H1 (cell line): ENCODE measurements around the gene EMD. TPM values are rescaled to one million over a fixed set of nuclear protein-coding genes. Genes with fewer than 3 reads are reported as not detected.

Source experiments
- CTCF ChIA-PET: fragments of 300-600 bp; sonication (Branson Sonifier 250); formaldehyde crosslinking; loops from one replicate; lab custom pipeline; 2021; ENCODE audit not compliant: partially characterized antibody; lab: Charles Lee
- POLR2A ChIA-PET: fragments of 300-600 bp; sonication (Branson Sonifier 250); formaldehyde crosslinking; loops from one replicate; lab custom pipeline; 2021; ENCODE audit warnings: inconsistent platforms; ENCODE audit not compliant: partially characterized antibody; lab: Charles Lee
- DNase-seq, 2 experiments: peaks; one replicate each; pipeline versions ENCODE4 v3.0.0 to v3.0.0-alpha.2; 2010 to 2022; ENCODE audit warnings: low spot score in 2 of 2, low read depth in 1 of 2, mixed read lengths in 1 of 2
- FAIRE-seq: peaks from 2 replicates; lab custom pipeline; 2011; peaks lifted over from hg19 to GRCh38; lab: Jason Lieb, UNC
- H2AFZ ChIP-seq: 2 replicates; pipeline ENCODE4 v1.8.1; 2012; ENCODE audit warnings: low read length, inconsistent platforms
- H2AK5ac ChIP-seq: 2 replicates; pipeline ENCODE4 v1.6.1; 2013; ENCODE audit warnings: low read depth, low read length
- H2BK120ac ChIP-seq: replicated peaks from 2 replicates; pipeline ENCODE3; 2013; ENCODE audit warnings: low read depth, low read length, inconsistent platforms
- H2BK12ac ChIP-seq: 2 replicates; pipeline ENCODE4 v1.6.1; 2013; ENCODE audit warnings: low read depth, low read length
- H2BK15ac ChIP-seq: 2 replicates; pipeline ENCODE4 v1.6.1; 2013; ENCODE audit warnings: low read length
- H2BK20ac ChIP-seq: 2 replicates; pipeline ENCODE4 v1.6.1; 2013; ENCODE audit warnings: low read length
- H2BK5ac ChIP-seq: 2 replicates; pipeline ENCODE4 v1.6.1; 2013; ENCODE audit warnings: low read depth, low read length
- H3K14ac ChIP-seq: 2 replicates; pipeline ENCODE4 v1.6.1; 2013; ENCODE audit warnings: inconsistent platforms; ENCODE audit not compliant: insufficient read length
- H3K18ac ChIP-seq: 2 replicates; pipeline ENCODE4 v1.6.1; 2013; ENCODE audit warnings: low read length; ENCODE audit errors: extremely low read depth
- H3K23ac ChIP-seq: 2 replicates; pipeline ENCODE4 v1.6.1; 2013; ENCODE audit warnings: inconsistent platforms; ENCODE audit not compliant: insufficient read length
- H3K23me2 ChIP-seq: 2 replicates; pipeline ENCODE4 v1.6.1; 2013; ENCODE audit warnings: low read depth, low read length
- H3K27ac ChIP-seq: 2 replicates; pipeline ENCODE4 v1.6.1; 2011; ENCODE audit warnings: low read depth, low read length, inconsistent platforms
- H3K27me3 ChIP-seq, 4 experiments: replicated peaks in 1 of 4; 1 replicate in 1 of 4; 2 replicates in 3 of 4; pipeline versions ENCODE4 v1.6.1 to v1.8.1; 2011 to 2013; ENCODE audit warnings: low read length in 3 of 4, mild to moderate bottlenecking in 3 of 4, inconsistent platforms in 2 of 4, mixed read lengths in 2 of 4, moderate library complexity in 1 of 4; ENCODE audit not compliant: control insufficient read depth in 3 of 4, insufficient read depth in 3 of 4; ENCODE audit errors: extremely low read depth in 1 of 4
- H3K36me3 ChIP-seq, 4 experiments: 2 replicates each; pipeline versions ENCODE4 v1.6.1 to v1.8.1; 2011 to 2013; ENCODE audit warnings: mild to moderate bottlenecking in 4 of 4, low read length in 3 of 4, moderate library complexity in 2 of 4, control low read depth in 1 of 4, inconsistent platforms in 1 of 4; ENCODE audit not compliant: insufficient read depth in 4 of 4, control insufficient read depth in 2 of 4
- H3K4ac ChIP-seq: replicated peaks from 2 replicates; pipeline ENCODE3; 2013; ENCODE audit warnings: low read length, low read depth, mixed read lengths, inconsistent platforms; ENCODE audit not compliant: insufficient read length
- H3K4me1 ChIP-seq, 4 experiments: replicated peaks in 1 of 4; 1 replicate in 1 of 4; 2 replicates in 3 of 4; pipeline versions ENCODE4 v1.6.1 to v1.8.1; 2011 to 2013; ENCODE audit warnings: low read length in 3 of 4, inconsistent platforms in 2 of 4, mixed read lengths in 1 of 4; ENCODE audit not compliant: insufficient read depth in 4 of 4, control insufficient read depth in 3 of 4
- H3K4me2 ChIP-seq, 2 experiments: 2 replicates each; pipeline versions ENCODE4 v1.6.1 to v1.8.1; 2011 to 2013; ENCODE audit warnings: low read depth in 2 of 2, low read length in 2 of 2, control low read depth in 1 of 2, inconsistent platforms in 1 of 2, mild to moderate bottlenecking in 1 of 2; ENCODE audit not compliant: insufficient read depth in 1 of 2
- H3K4me3 ChIP-seq, 4 experiments: fragments of 200-600, 300-600 bp in 1 of 4; sonication (generic), shearing (Covaris generic), sonication (Bioruptor Twin) in 1 of 4; 2 replicates each; pipeline versions ENCODE4 v1.5.1 to v1.8.1; 2011 to 2016; ENCODE audit warnings: low read length in 4 of 4, low read depth in 3 of 4, control low read depth in 2 of 4, inconsistent platforms in 2 of 4, mild to moderate bottlenecking in 2 of 4, mixed read lengths in 1 of 4, moderate library complexity in 1 of 4; ENCODE audit not compliant: insufficient read depth in 2 of 4; ENCODE audit errors: extremely low read depth in 1 of 4
- H3K56ac ChIP-seq: replicated peaks from 2 replicates; pipeline ENCODE3; 2013; ENCODE audit warnings: low read depth, mild to moderate bottlenecking, mixed read lengths, low read length, inconsistent platforms; ENCODE audit not compliant: insufficient read length
- H3K79me1 ChIP-seq: 2 replicates; pipeline ENCODE4 v1.6.1; 2013; ENCODE audit warnings: low read depth, low read length, control low read depth
- H3K79me2 ChIP-seq, 2 experiments: 2 replicates each; pipeline versions ENCODE4 v1.6.1 to v1.8.1; 2012 to 2013; ENCODE audit warnings: low read length in 2 of 2, mild to moderate bottlenecking in 2 of 2, inconsistent platforms in 1 of 2; ENCODE audit not compliant: insufficient read depth in 2 of 2, control insufficient read depth in 1 of 2
- H3K9ac ChIP-seq, 4 experiments: replicated peaks in 1 of 4; 1 replicate in 1 of 4; 2 replicates in 3 of 4; pipeline versions ENCODE4 v1.6.1 to v1.8.1; 2011 to 2013; ENCODE audit warnings: low read depth in 3 of 4, low read length in 3 of 4, control low read depth in 2 of 4, mild to moderate bottlenecking in 2 of 4, moderate library complexity in 2 of 4, inconsistent platforms in 1 of 4; ENCODE audit errors: extremely low read depth in 1 of 4
- H3K9me3 ChIP-seq, 2 experiments: 2 replicates each; pipeline versions ENCODE4 v1.6.1 to v1.8.1; 2012 to 2013; ENCODE audit warnings: mild to moderate bottlenecking in 2 of 2, moderate library complexity in 2 of 2, control low read depth in 1 of 2, inconsistent platforms in 1 of 2, low read depth in 1 of 2, low read length in 1 of 2, mixed read lengths in 1 of 2; ENCODE audit not compliant: insufficient read depth in 2 of 2
- H4K20me1 ChIP-seq, 2 experiments: replicated peaks in 1 of 2; 2 replicates each; pipeline versions ENCODE3 to v1.8.1; 2011 to 2013; ENCODE audit warnings: inconsistent platforms in 2 of 2, low read length in 2 of 2, mild to moderate bottlenecking in 1 of 2; ENCODE audit not compliant: insufficient read depth in 2 of 2, control insufficient read depth in 1 of 2
- H4K5ac ChIP-seq: 2 replicates; pipeline ENCODE4 v1.6.1; 2013; ENCODE audit warnings: low read length, low read depth, mixed read lengths, inconsistent platforms; ENCODE audit not compliant: insufficient read length
- H4K8ac ChIP-seq: 2 replicates; pipeline ENCODE4 v1.8.0; 2013; ENCODE audit warnings: mild to moderate bottlenecking, moderate library complexity, low read length, inconsistent platforms; ENCODE audit not compliant: insufficient read depth; ENCODE audit errors: extremely low read depth
- H4K91ac ChIP-seq: replicated peaks from 2 replicates; pipeline ENCODE3; 2013; ENCODE audit warnings: low read length, mixed read lengths, inconsistent platforms; ENCODE audit not compliant: insufficient read length
- CHD1 ChIP-seq: IDR thresholded peaks from 2 replicates; pipeline ENCODE4 v1.6.1; 2012; ENCODE audit warnings: low read depth, low read length, improper control_type of control experiment
- WGBS, 2 experiments: shearing (Covaris generic) in 1 of 2; methylation state at CpG; one replicate each; pipeline versions ENCODE4 v1.1.6 to v1.1.7; 2013 to 2015; ENCODE audit warnings: low lambda C conversion rate in 2 of 2, mixed read lengths in 2 of 2, inconsistent platforms in 1 of 2, low coverage in 1 of 2, missing lambda C conversion rate in 1 of 2; ENCODE audit not compliant: insufficient replicate concordance in 2 of 2, insufficient coverage in 1 of 2, insufficient read length in 1 of 2; ENCODE audit errors: extremely low coverage in 1 of 2, missing lambda C conversion rate in 1 of 2; 5-methylcytosine and 5-hydroxymethylcytosine counted together
- polyA plus RNA-seq, 7 experiments: library from polyadenylated mRNA; depleted of rRNA in 3 of 7; stranded (reverse) in 5 of 7; unstranded in 2 of 7; fragments of >200 nt in 5 of 7; fragments of 200-250 nt in 2 of 7; gene quantifications; 1 replicate in 5 of 7; 2 replicates in 1 of 7; 4 replicates in 1 of 7; pipeline versions ENCODE4 v1.2.1 to v1.2.3, GENCODE V29; 2011 to 2013; ENCODE audit warnings: missing spikeins in 2 of 7, mixed read lengths in 2 of 7
- total RNA-seq: library from RNA; stranded (reverse); fragmentation: NEBNext Ultra II Directional; extraction: Animal tissue kit (Norgen Biotek cat#: 25700); gene quantifications from 2 replicates; pipeline ENCODE4 v1.2.1, GENCODE V29; 2021

Gene EMD
- total and polyA plus RNA-seq, 2 of the 8 experiments (the other 6 are each of a cell fraction or from before 2014, with no cell fraction given) = 45.5 to 109 TPM

DNA sequence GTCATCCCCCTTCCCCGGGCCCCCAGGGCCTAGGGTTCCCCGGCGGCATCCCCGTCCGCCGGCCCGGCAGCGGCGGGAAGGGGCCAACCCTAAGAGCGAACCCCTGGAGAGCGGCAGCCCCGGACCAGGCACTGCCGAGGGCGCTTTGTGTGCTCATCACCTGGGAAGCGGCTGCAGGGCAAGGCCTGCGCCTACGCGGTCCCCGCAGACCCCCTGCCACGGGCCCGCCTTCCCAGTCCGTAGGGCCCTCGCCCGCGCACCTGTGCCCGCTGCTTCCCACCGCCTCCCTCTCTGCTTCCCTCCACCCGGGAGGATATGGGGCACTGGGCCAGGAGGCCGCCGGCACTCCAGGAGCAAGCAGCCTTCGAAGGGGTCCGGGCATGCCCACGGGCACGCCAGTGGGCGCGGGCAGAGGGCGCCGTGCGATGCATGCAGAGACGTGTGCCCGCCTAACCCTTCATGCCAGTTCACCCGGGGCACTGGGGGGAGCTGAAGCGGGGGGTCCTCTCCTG, 7.2 kb upstream of the EMD start:
- Histone ChIP-seq H3K4me2 (peak overlapping the region; percentile 67 to 68), H2BK15ac (no peak overlapping the region), H4K5ac (no peak overlapping the region), H3K23me2 (peaks cover 5% of the 10 kb centered on the region; the same call in 1 of the 2 replicates), H4K8ac (no peak overlapping the region), H3K4ac (no peak overlapping the region), H3K23ac (no peak overlapping the region), H3K79me2 (peaks cover 8 to 40% of the 10 kb centered on the region in 2 experiments; a peak in 3 of 4 replicates), H4K91ac (no peak overlapping the region), H2BK12ac (0 out of 2 replicates have a peak overlapping the region, but pooled peaks have one; percentile 39), H3K27ac (no peak overlapping the region; the same call in 1 of the 2 replicates), H2AK5ac (no peak overlapping the region), H3K4me3 (peak overlapping the region; percentile 28 to 96 (median 39)), H3K4me1 (peaks cover 0 to 18% (median 11%) of the 10 kb centered on the region in 4 experiments; a peak in 6 of 7 replicates), H4K20me1 (peaks cover 6 to 14% of the 10 kb centered on the region in 2 experiments), H2BK120ac (no peak overlapping the region), H3K27me3 (peaks cover 0 to 3% (median 0%) of the 10 kb centered on the region in 4 experiments; a peak in 2 of 7 replicates), H3K14ac (no peak overlapping the region), H3K79me1 (0 out of 2 replicates have a peak, but pooled peaks cover under 1% of the 10 kb centered on the region), H3K36me3 (peaks cover 8 to 23% (median 14%) of the 10 kb centered on the region in 4 experiments), H2AFZ (no peak overlapping the region), H2BK5ac (no peak overlapping the region), H3K9ac (no peak overlapping the region; a peak in 2 of 7 replicates), H3K56ac (no peak overlapping the region), H3K18ac (no peak overlapping the region; the same call in 1 of the 2 replicates), H2BK20ac (no peak overlapping the region), H3K9me3 (no peaks in the 10 kb centered on the region)
- CTCF ChIA-PET = interaction anchor here (0.5 kb wide), 1 partner anchor 26 kb away, joined by 3 read pairs; the partner anchor contains the start of gene RPL10
- FAIRE-seq (no peak), DNase-seq (no peak)
- WGBS, 2 experiments = 6% methylated on average over 13 of the region's 43 CpGs; no CpG with 5 or more reads in 1 of the 2 experiments
- POLR2A ChIA-PET = interaction anchor here (1.0 kb wide), 1 partner anchor 28 kb away, joined by 3 read pairs; no protein-coding TSS in a partner anchor
- TF ChIP-seq CHD1 = no peak
